Measurements from ENCODE around the gene LCE3E. TPM values are rescaled to one million over a fixed set of nuclear protein-coding genes. Genes with fewer than 3 reads are reported as not detected.
"Not testable (repeated sequence)": the region's sequence is repeated elsewhere in the genome, so short reads cannot be mapped to it uniquely, and the experiment has no call there.

The LCE3E gene
- total RNA-seq, 1 experiment from 2014 or later, result not detected

- no peak overlapping the region for H3K4me3 ChIP-seq (ENCODE audit: low read length)
- H3K27me3 ChIP-seq (ENCODE audit: low read length), result no peaks in the 10 kb centered on the region
- H3K4me1 ChIP-seq (ENCODE audit: low read length), result no peaks in the 10 kb centered on the region
- no peak for DNase-seq
- H2AFZ ChIP-seq (ENCODE audit: low read length), result no peak overlapping the region
- no peaks in the 10 kb centered on the region for H4K20me1 ChIP-seq (ENCODE audit: insufficient read depth, low read depth, low read length)
- H3K27ac ChIP-seq (ENCODE audit: low read length), result no peak overlapping the region
- H3K79me2 ChIP-seq (ENCODE audit: low read length), result no peaks in the 10 kb centered on the region
- H3K9me2 ChIP-seq (replicated peaks; ENCODE audit: insufficient read depth, low read length), result no peaks in the 10 kb centered on the region
- no peaks in the 10 kb centered on the region for H3K36me3 ChIP-seq (ENCODE audit: insufficient read depth, low read length)
- H3K4me2 ChIP-seq (ENCODE audit: low read depth, low read length, poor library complexity, severe bottlenecking), result no peak overlapping the region
- H3K9me3 ChIP-seq (ENCODE audit: low read length), result no peaks in the 10 kb centered on the region
- no peak overlapping the region for H3K9ac ChIP-seq (ENCODE audit: low read length)
Observed at GRCh38 chr1:152577168-152577567, 10.6 kb upstream of the LCE3E start.

GRCh38 chr1:152565535-152566215, 905 bp downstream of the LCE3E start:
- Histone ChIP-seq H3K9ac (ENCODE audit: low read length) (no peak overlapping the region), H4K20me1 (ENCODE audit: insufficient read depth, low read depth, low read length) (no peaks in the 10 kb centered on the region), H3K27me3 (ENCODE audit: low read length) (no peaks in the 10 kb centered on the region), H3K27ac (ENCODE audit: low read length) (no peak overlapping the region), H3K4me3 (ENCODE audit: low read length) (no peak overlapping the region), H3K4me2 (ENCODE audit: low read depth, low read length, poor library complexity, severe bottlenecking) (no peak overlapping the region), H3K4me1 (ENCODE audit: low read length) (no peaks in the 10 kb centered on the region), H3K36me3 (ENCODE audit: insufficient read depth, low read length) (no peaks in the 10 kb centered on the region), H3K79me2 (ENCODE audit: low read length) (no peaks in the 10 kb centered on the region), H3K9me3 (ENCODE audit: low read length) (no peaks in the 10 kb centered on the region), H2AFZ (ENCODE audit: low read length) (no peak overlapping the region), H3K9me2 (replicated peaks; ENCODE audit: insufficient read depth, low read length) (no peaks in the 10 kb centered on the region)
- DNase-seq, result no peak

DNA sequence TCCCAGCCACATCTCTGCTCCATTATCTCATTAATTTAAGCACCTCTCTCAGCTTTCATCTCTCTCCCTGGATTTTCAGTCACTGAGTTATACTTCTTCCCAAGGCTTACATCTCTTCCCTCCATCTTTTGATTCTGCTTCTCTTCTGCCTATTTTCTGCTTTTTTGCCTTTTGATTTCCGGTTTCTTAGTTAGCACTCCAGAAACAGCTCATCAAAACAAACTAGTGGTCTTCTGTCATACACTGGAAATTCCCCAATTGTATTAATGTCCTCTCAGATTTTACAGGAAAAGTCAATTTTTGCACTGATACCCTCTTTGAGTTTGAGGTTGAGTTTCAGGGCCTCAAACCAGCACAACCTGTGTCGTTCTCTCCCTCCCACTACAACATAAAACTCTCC, 1.5 kb downstream of the LCE3E start:
- Histone ChIP-seq H3K79me2 (ENCODE audit: low read length) (no peaks in the 10 kb centered on the region), H3K4me2 (ENCODE audit: low read depth, low read length, poor library complexity, severe bottlenecking) (no peak overlapping the region), H3K27me3 (ENCODE audit: low read length) (no peaks in the 10 kb centered on the region), H3K27ac (ENCODE audit: low read length) (no peak overlapping the region), H3K36me3 (ENCODE audit: insufficient read depth, low read length) (no peaks in the 10 kb centered on the region), H3K9me2 (replicated peaks; ENCODE audit: insufficient read depth, low read length) (no peaks in the 10 kb centered on the region), H3K4me1 (ENCODE audit: low read length) (no peaks in the 10 kb centered on the region), H4K20me1 (ENCODE audit: insufficient read depth, low read depth, low read length) (no peaks in the 10 kb centered on the region), H3K9me3 (ENCODE audit: low read length) (no peaks in the 10 kb centered on the region), H2AFZ (ENCODE audit: low read length) (no peak overlapping the region), H3K4me3 (ENCODE audit: low read length) (no peak overlapping the region), H3K9ac (ENCODE audit: low read length) (no peak overlapping the region)
- DNase-seq, result no peak

- not testable (repeated sequence) for H3K79me2 ChIP-seq (ENCODE audit: low read length); H3K27me3 ChIP-seq (ENCODE audit: low read length); H3K4me2 ChIP-seq (ENCODE audit: low read depth, low read length, poor library complexity, severe bottlenecking); H3K9me2 ChIP-seq (replicated peaks; ENCODE audit: insufficient read depth, low read length); H3K9me3 ChIP-seq (ENCODE audit: low read length); H3K36me3 ChIP-seq (ENCODE audit: insufficient read depth, low read length); H3K4me1 ChIP-seq (ENCODE audit: low read length); H3K4me3 ChIP-seq (ENCODE audit: low read length); H4K20me1 ChIP-seq (ENCODE audit: insufficient read depth, low read depth, low read length); DNase-seq; H2AFZ ChIP-seq (ENCODE audit: low read length); H3K27ac ChIP-seq (ENCODE audit: low read length); H3K9ac ChIP-seq (ENCODE audit: low read length)
Observed at GRCh38 chr1:152548358-152548757, 18.2 kb downstream of the LCE3E start.

GRCh38 chr1:152546704-152547103, 19.9 kb downstream of the LCE3E start:
- Histone ChIP-seq H3K36me3 (ENCODE audit: insufficient read depth, low read length) (no peaks in the 10 kb centered on the region), H3K4me3 (ENCODE audit: low read length) (no peak overlapping the region), H3K9me2 (replicated peaks; ENCODE audit: insufficient read depth, low read length) (no peaks in the 10 kb centered on the region), H3K79me2 (ENCODE audit: low read length) (no peaks in the 10 kb centered on the region), H3K27ac (ENCODE audit: low read length) (no peak overlapping the region), H3K9me3 (ENCODE audit: low read length) (no peaks in the 10 kb centered on the region; the same call in 1 of the 2 replicates), H3K4me1 (ENCODE audit: low read length) (no peaks in the 10 kb centered on the region), H3K27me3 (ENCODE audit: low read length) (no peaks in the 10 kb centered on the region), H4K20me1 (ENCODE audit: insufficient read depth, low read depth, low read length) (no peaks in the 10 kb centered on the region), H3K9ac (ENCODE audit: low read length) (no peak overlapping the region), H2AFZ (ENCODE audit: low read length) (no peak overlapping the region), H3K4me2 (ENCODE audit: low read depth, low read length, poor library complexity, severe bottlenecking) (no peak overlapping the region)
- no peak for DNase-seq

DNA sequence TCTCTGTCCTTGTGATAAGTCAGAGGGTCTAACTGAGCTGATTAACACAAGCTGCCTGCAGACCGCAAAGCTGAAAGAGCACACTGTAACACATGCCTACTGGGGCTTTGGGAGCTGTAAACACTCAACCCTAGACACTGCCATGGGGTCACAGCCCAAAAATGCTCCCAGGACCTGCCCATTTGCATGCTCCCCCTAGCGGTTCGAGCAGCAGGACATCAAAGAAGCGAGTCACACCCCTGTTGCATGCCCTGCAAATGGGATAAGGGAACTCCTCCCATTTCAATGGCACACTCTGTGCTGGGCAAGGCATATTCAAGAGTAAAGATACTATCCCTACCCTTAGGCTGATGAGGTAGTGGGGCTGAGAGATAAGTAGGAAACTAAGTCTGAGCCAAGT, 22.8 kb downstream of the LCE3E start:
- Histone ChIP-seq H3K4me2 (ENCODE audit: low read depth, low read length, poor library complexity, severe bottlenecking) (no peak overlapping the region), H3K36me3 (ENCODE audit: insufficient read depth, low read length) (no peaks in the 10 kb centered on the region), H2AFZ (ENCODE audit: low read length) (no peak overlapping the region), H3K9ac (ENCODE audit: low read length) (no peak overlapping the region), H3K9me3 (ENCODE audit: low read length) (no peaks in the 10 kb centered on the region; the same call in 1 of the 2 replicates), H4K20me1 (ENCODE audit: insufficient read depth, low read depth, low read length) (no peaks in the 10 kb centered on the region), H3K79me2 (ENCODE audit: low read length) (no peaks in the 10 kb centered on the region), H3K4me3 (ENCODE audit: low read length) (no peak overlapping the region), H3K27me3 (ENCODE audit: low read length) (no peaks in the 10 kb centered on the region), H3K4me1 (ENCODE audit: low read length) (no peaks in the 10 kb centered on the region), H3K9me2 (replicated peaks; ENCODE audit: insufficient read depth, low read length) (no peaks in the 10 kb centered on the region), H3K27ac (ENCODE audit: low read length) (no peak overlapping the region)
- DNase-seq, result peak; percentile 67

DNA sequence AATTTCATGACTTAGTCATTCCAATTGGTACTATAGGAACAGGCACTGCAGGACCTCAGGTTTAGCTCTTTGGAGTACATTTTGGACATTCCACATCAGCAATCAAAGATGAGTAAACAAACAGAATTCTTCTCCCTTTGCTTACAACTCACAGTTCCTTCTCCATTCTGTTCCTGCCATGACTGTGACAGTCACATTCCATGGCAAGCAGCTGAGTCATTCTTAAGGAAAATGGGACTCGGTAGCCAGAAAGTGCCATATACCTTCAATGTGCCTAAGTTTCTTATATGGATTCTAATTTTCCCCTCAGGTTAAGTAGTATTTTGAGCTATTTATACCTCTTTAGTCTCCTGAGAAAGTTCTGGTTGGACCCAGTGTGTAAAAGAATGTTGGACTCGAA, 26.7 kb downstream of the LCE3E start:
- Histone ChIP-seq H3K4me2 (ENCODE audit: low read depth, low read length, poor library complexity, severe bottlenecking) (no peak overlapping the region), H3K4me3 (ENCODE audit: low read length) (no peak overlapping the region), H3K9me3 (ENCODE audit: low read length) (no peaks in the 10 kb centered on the region), H3K27me3 (ENCODE audit: low read length) (no peaks in the 10 kb centered on the region), H3K79me2 (ENCODE audit: low read length) (no peaks in the 10 kb centered on the region), H3K27ac (ENCODE audit: low read length) (no peak overlapping the region), H3K4me1 (ENCODE audit: low read length) (no peaks in the 10 kb centered on the region), H2AFZ (ENCODE audit: low read length) (no peak overlapping the region), H3K9me2 (replicated peaks; ENCODE audit: insufficient read depth, low read length) (no peaks in the 10 kb centered on the region), H3K36me3 (ENCODE audit: insufficient read depth, low read length) (no peaks in the 10 kb centered on the region), H3K9ac (ENCODE audit: low read length) (no peak overlapping the region), H4K20me1 (ENCODE audit: insufficient read depth, low read depth, low read length) (no peaks in the 10 kb centered on the region)
- no peak for DNase-seq

GRCh38 chr1:152537496-152537895, 29.1 kb downstream of the LCE3E start:
- Histone ChIP-seq H3K9me2 (replicated peaks; ENCODE audit: insufficient read depth, low read length) (no peaks in the 10 kb centered on the region), H3K9me3 (ENCODE audit: low read length) (no peaks in the 10 kb centered on the region), H3K4me3 (ENCODE audit: low read length) (no peak overlapping the region), H2AFZ (ENCODE audit: low read length) (no peak overlapping the region), H4K20me1 (ENCODE audit: insufficient read depth, low read depth, low read length) (no peaks in the 10 kb centered on the region), H3K79me2 (ENCODE audit: low read length) (no peaks in the 10 kb centered on the region), H3K36me3 (ENCODE audit: insufficient read depth, low read length) (no peaks in the 10 kb centered on the region), H3K4me2 (ENCODE audit: low read depth, low read length, poor library complexity, severe bottlenecking) (no peak overlapping the region), H3K27ac (ENCODE audit: low read length) (no peak overlapping the region), H3K4me1 (ENCODE audit: low read length) (no peaks in the 10 kb centered on the region), H3K9ac (ENCODE audit: low read length) (no peak overlapping the region), H3K27me3 (ENCODE audit: low read length) (no peaks in the 10 kb centered on the region)
- DNase-seq, result no peak
